Ovary (tissue), 9 donors: ENCODE data around the gene PIP4K2C. TPM values are rescaled to one million over a fixed set of nuclear protein-coding genes. Genes with fewer than 3 reads are reported as not detected.
A peak's percentile ranks its signal among the peaks of the same experiment; 100 is the strongest.

Experiments used
- DNase-seq, 5 donors: peaks; one replicate each; pipeline ENCODE4 v3.0.0-alpha.2; 2019 to 2020
- H3K27ac ChIP-seq, 2 donors: fragments of 200-600 bp; one replicate each; pipeline versions ENCODE4 v1.5.1 to v1.8.0; 2019 to 2022
- H3K27me3 ChIP-seq: fragments of 200-600 bp; one replicate; pipeline ENCODE4 v1.8.0; 2022
- H3K36me3 ChIP-seq: fragments of 200-600 bp; sonication (generic); one replicate; pipeline ENCODE4 v1.5.1; 2019
- H3K4me1 ChIP-seq: one replicate; pipeline ENCODE4 v1.8.1; 2013; ENCODE audit warnings: mild to moderate bottlenecking, moderate library complexity; ENCODE audit not compliant: insufficient read depth
- H3K4me3 ChIP-seq: fragments of 200-600 bp; sonication (generic); one replicate; pipeline ENCODE4 v1.5.1; 2017
- H3K9me3 ChIP-seq, 2 donors: fragments of 200-600 bp in 1 of 2; sonication (generic) in 1 of 2; one replicate each; pipeline versions ENCODE4 v1.5.1 to v1.8.1; 2013 to 2019; ENCODE audit warnings: mild to moderate bottlenecking in 1 of 2, moderate library complexity in 1 of 2
- CTCF ChIP-seq, 3 donors: fragments of 450-650 bp in 2 of 3; fragments of 200-600 bp in 1 of 3; IDR thresholded peaks; one replicate each; pipeline versions ENCODE4 v1.5.1 to v1.8.0; 2016 to 2022; ENCODE audit warnings: antibody characterized with exemption in 3 of 3, mild to moderate bottlenecking in 1 of 3
- EP300 ChIP-seq: sonication (generic); formaldehyde crosslinking; IDR thresholded peaks from one replicate; pipeline ENCODE4 v1.6.1; 2017; ENCODE audit warnings: antibody characterized with exemption
- POLR2A ChIP-seq: fragments of 450-650 bp; IDR thresholded peaks from one replicate; pipeline ENCODE4 v1.6.1; 2017; ENCODE audit warnings: antibody characterized with exemption, mild to moderate bottlenecking, moderate library complexity
- WGBS, 3 donors: extraction: QIAGEN DNeasy Blood & Tissue Kit in 1 of 3; methylation state at CpG; one replicate each; pipeline versions ENCODE4 v1.1.5 to v1.1.7; 2013 to 2017; 5-methylcytosine and 5-hydroxymethylcytosine counted together
- intact Hi-C, 4 donors: fragments of 100-400 bp; cut with DNase I; formaldehyde crosslinking; loops; one replicate each; pipeline versions ENCODE4 v1.11.0 to v1.15.1; 2022 to 2023
- polyA plus RNA-seq, 2 donors: library from polyadenylated mRNA; stranded (reverse); fragments of 200-250 nt in 1 of 2; fragments of 350-450 nt in 1 of 2; fragmentation: Illumina TruSeq in 1 of 2; extraction: RNeasy Lipid Tissue Mini Kit (QIAGEN cat#74804) in 1 of 2; gene quantifications; one replicate each; pipeline ENCODE4 v1.2.3, GENCODE V29; 2013 to 2014
- total RNA-seq, 7 donors: library from RNA; depleted of rRNA in 2 of 7; stranded (reverse); fragments of >200 nt in 2 of 7; fragmentation: NEBNext Ultra II Directional in 3 of 7; extraction: Animal tissue kit (Norgen Biotek cat#: 25700) in 3 of 7; gene quantifications; one replicate each; pipeline versions ENCODE4 v1.1.0 to v1.2.4, GENCODE V29; 2016 to 2023
- donor health status: DM: no; HTN: no; CAD: no; lungs with moderate emphysema.
- donor health status: DM: no; HTN: no; CAD: no.
- donor health status: Bipolar disorder and iron deficiency.
- donor health status: DM: yes; HTN: yes; CAD: no.
- donor health status: DM: no; HTN: no; CAD: no.
- donor health status: DM: yes; HTN: yes; CAD: no.

Gene PIP4K2C
- total and polyA plus RNA-seq, 9 donors: 13.1 to 42.0 (median 21.2) TPM

GRCh38 chr12:57582440-57582839 is 8.6 kb upstream of the PIP4K2C start:
- Histone ChIP-seq H3K36me3 (no peaks in the 10 kb centered on the region), H3K4me1 (no peaks in the 10 kb centered on the region), H3K27me3 (no peaks in the 10 kb centered on the region), H3K27ac (no peak overlapping the region), H3K9me3 (no peaks in the 10 kb centered on the region), H3K4me3 (no peak overlapping the region)
- DNase-seq: no peak
- intact Hi-C loops: loop anchor here in 2 of 4 donors (2.0 kb wide), 1 partner anchor 38 kb away; no protein-coding TSS in a partner anchor
- no peak for TF ChIP-seq POLR2A
- no peak for TF ChIP-seq CTCF (IDR thresholded peaks at IDR 0.05)
- TF ChIP-seq EP300: no peak
- 96 to 97% (median 97%) methylated on average over 1 of the region's 1 CpG for WGBS, 3 donors

GRCh38 chr12:57583008-57583831 is 7.8 kb upstream of the PIP4K2C start:
- Histone ChIP-seq H3K27ac (no peak overlapping the region), H3K36me3 (no peaks in the 10 kb centered on the region), H3K4me1 (no peaks in the 10 kb centered on the region), H3K9me3 (no peaks in the 10 kb centered on the region), H3K27me3 (no peaks in the 10 kb centered on the region), H3K4me3 (no peak overlapping the region)
- WGBS, 3 donors: 40 to 47% (median 44%) methylated on average over 13 of the region's 13 CpGs
- intact Hi-C loops: loop anchor here in 3 of 4 donors (1.0 to 2.0 kb wide), 2 partner anchors 38 kb away; no protein-coding TSS in a partner anchor
- TF ChIP-seq EP300: no peak
- peak; percentile 92 to 96 (median 93) for TF ChIP-seq CTCF (IDR thresholded peaks at IDR 0.05)
- no peak for TF ChIP-seq POLR2A
- DNase-seq: peak; percentile 43 to 74 (median 56)

- H3K36me3 ChIP-seq: no peaks in the 10 kb centered on the region
- H3K4me1 ChIP-seq: no peaks in the 10 kb centered on the region
- no peak for DNase-seq
- no peak overlapping the region for H3K4me3 ChIP-seq
- no peaks in the 10 kb centered on the region for H3K9me3 ChIP-seq
- TF ChIP-seq CTCF (IDR thresholded peaks at IDR 0.05): no peak
- TF ChIP-seq EP300: no peak
- TF ChIP-seq POLR2A: no peak
- 93 to 100% (median 98%) methylated on average over 2 of the region's 2 CpGs for WGBS, 3 donors
- intact Hi-C loops: loop anchor here in 1 of 4 donors (2.0 kb wide), 1 partner anchor 37 kb away; no protein-coding TSS in a partner anchor
- no peak overlapping the region for H3K27ac ChIP-seq
- no peaks in the 10 kb centered on the region for H3K27me3 ChIP-seq
Measured at GRCh38 chr12:57584050-57584449, 6.9 kb upstream of the PIP4K2C start.

- no peak overlapping the region for H3K4me3 ChIP-seq
- intact Hi-C loops: loop anchor here in 1 of 4 donors (2.0 kb wide), 1 partner anchor 36 kb away; no protein-coding TSS in a partner anchor
- H3K9me3 ChIP-seq: no peaks in the 10 kb centered on the region
- no peak overlapping the region for H3K27ac ChIP-seq
- no peak for TF ChIP-seq CTCF (IDR thresholded peaks at IDR 0.05)
- no peak for TF ChIP-seq POLR2A
- no peak for TF ChIP-seq EP300
- no peaks in the 10 kb centered on the region for H3K36me3 ChIP-seq
- no peaks in the 10 kb centered on the region for H3K27me3 ChIP-seq
- DNase-seq: no peak
- H3K4me1 ChIP-seq: no peaks in the 10 kb centered on the region
Measured at GRCh38 chr12:57584690-57585089, 6.3 kb upstream of the PIP4K2C start.
